ENCODE results near the gene SLC25A45. TPM values are rescaled to one million over a fixed set of nuclear protein-coding genes. Genes with fewer than 3 reads are reported as not detected.

The SLC25A45 gene
- total RNA-seq, 1 experiment from 2014 or later = 2.9 TPM

GRCh38 chr11:65399845-65400244, 17.4 kb upstream of the SLC25A45 start:
- DNase-seq = no peak
- Mint-ChIP-seq H3K36me3 (ENCODE audit: insufficient read depth, unreplicated experiment) (peaks cover 60% of the 10 kb centered on the region), H3K4me1 (ENCODE audit: low read depth, unreplicated experiment) (no peaks in the 10 kb centered on the region), H3K27me3 (ENCODE audit: unreplicated experiment) (no peaks in the 10 kb centered on the region), H3K9me3 (ENCODE audit: low read depth, unreplicated experiment) (no peaks in the 10 kb centered on the region), H3K27ac (ENCODE audit: unreplicated experiment) (no peak overlapping the region), H3K4me3 (ENCODE audit: low read depth, unreplicated experiment) (no peak overlapping the region)
- no TSS peak for BruUV-seq (replicated peaks)
- CTCF ChIA-PET = interaction anchor here (0.6 kb wide), 1 partner anchor 1352 kb away, joined by 7 read pairs; no protein-coding TSS in a partner anchor
- TF ChIP-seq, protein P1, sequence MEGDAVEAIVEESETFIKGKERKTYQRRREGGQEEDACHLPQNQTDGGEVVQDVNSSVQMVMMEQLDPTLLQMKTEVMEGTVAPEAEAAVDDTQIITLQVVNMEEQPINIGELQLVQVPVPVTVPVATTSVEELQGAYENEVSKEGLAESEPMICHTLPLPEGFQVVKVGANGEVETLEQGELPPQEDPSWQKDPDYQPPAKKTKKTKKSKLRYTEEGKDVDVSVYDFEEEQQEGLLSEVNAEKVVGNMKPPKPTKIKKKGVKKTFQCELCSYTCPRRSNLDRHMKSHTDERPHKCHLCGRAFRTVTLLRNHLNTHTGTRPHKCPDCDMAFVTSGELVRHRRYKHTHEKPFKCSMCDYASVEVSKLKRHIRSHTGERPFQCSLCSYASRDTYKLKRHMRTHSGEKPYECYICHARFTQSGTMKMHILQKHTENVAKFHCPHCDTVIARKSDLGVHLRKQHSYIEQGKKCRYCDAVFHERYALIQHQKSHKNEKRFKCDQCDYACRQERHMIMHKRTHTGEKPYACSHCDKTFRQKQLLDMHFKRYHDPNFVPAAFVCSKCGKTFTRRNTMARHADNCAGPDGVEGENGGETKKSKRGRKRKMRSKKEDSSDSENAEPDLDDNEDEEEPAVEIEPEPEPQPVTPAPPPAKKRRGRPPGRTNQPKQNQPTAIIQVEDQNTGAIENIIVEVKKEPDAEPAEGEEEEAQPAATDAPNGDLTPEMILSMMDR (IDR thresholded peaks at IDR 0.05; ENCODE audit: unreplicated experiment) = no peak
- intact Hi-C loops (cut with micrococcal nuclease; ENCODE audit: unreplicated experiment) = no loop called here

DNA sequence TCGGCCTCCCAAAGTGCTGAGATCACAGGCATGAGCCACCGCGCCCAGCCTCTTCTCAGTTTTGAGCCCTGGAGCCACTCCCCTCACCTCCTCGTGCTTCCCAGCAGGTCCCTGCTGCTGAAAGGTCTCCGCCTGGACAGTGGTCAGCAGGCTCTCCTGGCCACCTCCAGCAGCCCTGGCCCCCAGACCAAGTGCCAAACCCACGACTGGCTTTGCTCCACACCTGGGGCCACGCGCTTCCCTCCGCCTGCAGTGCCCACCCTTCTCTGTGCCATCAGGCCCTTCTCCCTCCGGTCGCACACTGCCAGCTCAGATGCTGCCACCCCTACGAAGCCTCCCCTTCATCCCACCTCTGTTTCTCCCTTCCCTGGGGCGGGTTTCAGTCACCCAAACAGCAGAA, 16.8 kb upstream of the SLC25A45 start:
- intact Hi-C loops (cut with micrococcal nuclease; ENCODE audit: unreplicated experiment) = no loop called here
- no peak overlapping the region for H3K27ac Mint-ChIP-seq (ENCODE audit: unreplicated experiment)
- no peaks in the 10 kb centered on the region for H3K27me3 Mint-ChIP-seq (ENCODE audit: unreplicated experiment)
- H3K36me3 Mint-ChIP-seq (ENCODE audit: insufficient read depth, unreplicated experiment) = peaks cover 60% of the 10 kb centered on the region
- CTCF ChIA-PET = interaction anchor here (0.6 kb wide), 2 partner anchors 215 to 1352 kb away, joined by 3 to 7 read pairs; no protein-coding TSS in a partner anchor
- TF ChIP-seq, protein P1 (IDR thresholded peaks at IDR 0.05; ENCODE audit: unreplicated experiment) = no peak
- no peak for DNase-seq
- no TSS peak for BruUV-seq (replicated peaks)
- H3K4me1 Mint-ChIP-seq (ENCODE audit: low read depth, unreplicated experiment) = no peaks in the 10 kb centered on the region
- H3K9me3 Mint-ChIP-seq (ENCODE audit: low read depth, unreplicated experiment) = no peaks in the 10 kb centered on the region
- no peak overlapping the region for H3K4me3 Mint-ChIP-seq (ENCODE audit: low read depth, unreplicated experiment)

DNA sequence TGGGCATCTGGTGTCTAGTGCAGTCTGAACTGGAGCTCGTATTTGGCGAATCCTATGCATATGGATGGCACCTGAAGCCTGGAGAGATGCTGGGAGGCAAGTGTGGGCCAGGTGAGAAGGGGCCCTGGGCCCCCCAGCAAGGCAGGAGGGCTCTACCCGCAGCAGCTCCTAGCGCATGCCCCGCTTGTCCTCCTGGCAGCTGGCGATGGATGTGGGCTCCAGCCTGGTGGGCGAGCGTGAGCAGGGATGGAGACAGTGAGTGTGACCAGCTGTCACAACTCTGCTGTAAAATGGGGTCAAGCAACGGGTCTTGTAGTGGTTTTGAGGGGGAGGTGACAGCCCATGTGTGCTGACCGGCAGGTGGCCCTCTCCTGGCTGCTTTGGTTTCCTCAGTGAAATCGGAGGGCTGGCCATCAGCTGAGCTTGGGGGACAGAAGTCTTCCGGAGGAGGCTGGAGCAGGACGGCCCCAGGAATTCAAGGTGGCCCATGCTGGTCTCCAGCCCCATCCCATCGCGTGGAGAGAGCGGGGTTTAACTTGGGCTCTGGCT, 16.0 kb upstream of the SLC25A45 start:
- CTCF ChIA-PET = interaction anchor here (0.6 kb wide), 2 partner anchors 216 to 1124 kb away, joined by 3 to 12 read pairs; no protein-coding TSS in a partner anchor
- BruUV-seq (replicated peaks) = no TSS peak
- Mint-ChIP-seq H3K36me3 (ENCODE audit: insufficient read depth, unreplicated experiment) (peaks cover 59% of the 10 kb centered on the region), H3K4me3 (ENCODE audit: low read depth, unreplicated experiment) (no peak overlapping the region), H3K27me3 (ENCODE audit: unreplicated experiment) (no peaks in the 10 kb centered on the region), H3K27ac (ENCODE audit: unreplicated experiment) (no peak overlapping the region), H3K4me1 (ENCODE audit: low read depth, unreplicated experiment) (no peaks in the 10 kb centered on the region), H3K9me3 (ENCODE audit: low read depth, unreplicated experiment) (no peaks in the 10 kb centered on the region)
- no peak for DNase-seq
- intact Hi-C loops (cut with micrococcal nuclease; ENCODE audit: unreplicated experiment) = no loop called here
- TF ChIP-seq, protein P1 (IDR thresholded peaks at IDR 0.05; ENCODE audit: unreplicated experiment) = no peak

- H3K27ac Mint-ChIP-seq (ENCODE audit: unreplicated experiment) = no peak overlapping the region
- no peak overlapping the region for H3K4me3 Mint-ChIP-seq (ENCODE audit: low read depth, unreplicated experiment)
Observed at GRCh38 chr11:65396769-65397745, 14.6 kb upstream of the SLC25A45 start.

More at GRCh38 chr11:65396769-65397745, 14.6 kb upstream of the SLC25A45 start:
- Mint-ChIP-seq H3K36me3 (ENCODE audit: insufficient read depth, unreplicated experiment) (peaks cover 60% of the 10 kb centered on the region), H3K4me1 (ENCODE audit: low read depth, unreplicated experiment) (no peaks in the 10 kb centered on the region), H3K27me3 (ENCODE audit: unreplicated experiment) (no peaks in the 10 kb centered on the region), H3K9me3 (ENCODE audit: low read depth, unreplicated experiment) (no peaks in the 10 kb centered on the region)
- TF ChIP-seq, protein P1 (IDR thresholded peaks at IDR 0.05; ENCODE audit: unreplicated experiment) = no peak
- DNase-seq = no peak
- CTCF ChIA-PET = no interaction called here
- intact Hi-C loops (cut with micrococcal nuclease; ENCODE audit: unreplicated experiment) = no loop called here
- no TSS peak for BruUV-seq (replicated peaks)
